ENCODE results near the gene PCNX2. TPM values are rescaled to one million over a fixed set of nuclear protein-coding genes. Genes with fewer than 3 reads are reported as not detected.

PCNX2 gene
- total RNA-seq, 2 donors from 2014 or later, result 23.9 to 39.1 TPM

DNA sequence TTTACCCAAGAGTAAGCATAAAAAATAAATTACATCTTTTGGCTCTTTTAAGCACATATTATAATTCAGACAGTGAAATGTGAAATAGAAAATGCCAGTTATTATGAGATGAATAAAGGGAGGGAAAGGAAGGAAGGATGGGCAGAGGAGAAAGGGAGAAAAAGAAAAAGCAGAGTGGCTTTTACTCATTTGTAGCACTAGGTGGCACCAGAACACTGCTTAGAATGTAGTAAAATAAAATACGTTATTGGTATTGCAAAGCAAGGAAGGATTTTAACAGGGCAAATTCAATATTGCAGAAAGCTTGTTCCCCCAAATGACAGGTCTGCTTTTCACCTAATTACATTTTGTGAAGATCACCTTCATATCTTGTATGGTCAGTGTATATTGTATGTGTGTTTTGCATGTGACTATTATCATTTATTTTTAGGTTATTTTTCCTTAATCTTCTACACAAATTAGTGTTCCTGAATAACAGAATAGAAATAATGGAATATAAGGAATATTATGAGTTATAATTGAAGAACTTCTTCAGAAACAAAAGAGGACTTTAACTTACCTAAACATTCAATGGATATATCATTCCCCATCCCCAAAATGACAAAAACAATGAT lies 9.1 kb upstream of the PCNX2 start:
- H3K9ac ChIP-seq (ENCODE audit: extremely low read depth, low read length, poor library complexity, severe bottlenecking), result no peak overlapping the region
- DNase-seq, result no peak
- 0 to 11% methylated on average over 1 of the region's 1 CpG for WGBS, 2 experiments (ENCODE audit: insufficient coverage in 1 of 2, insufficient read length in 1 of 2)
- Mint-ChIP-seq H3K9me3 (peaks cover 14% of the 10 kb centered on the region), H3K27me3 (ENCODE audit: insufficient read depth) (no peaks in the 10 kb centered on the region), H3K4me3 (no peak overlapping the region), H3K27ac (no peak overlapping the region), H3K4me1 (no peaks in the 10 kb centered on the region), H3K36me3 (ENCODE audit: low read depth) (no peaks in the 10 kb centered on the region)
- H3K4me1 ChIP-seq (ENCODE audit: control insufficient read depth, insufficient read depth, low read length), result no peaks in the 10 kb centered on the region
- TF ChIP-seq, protein P1, sequence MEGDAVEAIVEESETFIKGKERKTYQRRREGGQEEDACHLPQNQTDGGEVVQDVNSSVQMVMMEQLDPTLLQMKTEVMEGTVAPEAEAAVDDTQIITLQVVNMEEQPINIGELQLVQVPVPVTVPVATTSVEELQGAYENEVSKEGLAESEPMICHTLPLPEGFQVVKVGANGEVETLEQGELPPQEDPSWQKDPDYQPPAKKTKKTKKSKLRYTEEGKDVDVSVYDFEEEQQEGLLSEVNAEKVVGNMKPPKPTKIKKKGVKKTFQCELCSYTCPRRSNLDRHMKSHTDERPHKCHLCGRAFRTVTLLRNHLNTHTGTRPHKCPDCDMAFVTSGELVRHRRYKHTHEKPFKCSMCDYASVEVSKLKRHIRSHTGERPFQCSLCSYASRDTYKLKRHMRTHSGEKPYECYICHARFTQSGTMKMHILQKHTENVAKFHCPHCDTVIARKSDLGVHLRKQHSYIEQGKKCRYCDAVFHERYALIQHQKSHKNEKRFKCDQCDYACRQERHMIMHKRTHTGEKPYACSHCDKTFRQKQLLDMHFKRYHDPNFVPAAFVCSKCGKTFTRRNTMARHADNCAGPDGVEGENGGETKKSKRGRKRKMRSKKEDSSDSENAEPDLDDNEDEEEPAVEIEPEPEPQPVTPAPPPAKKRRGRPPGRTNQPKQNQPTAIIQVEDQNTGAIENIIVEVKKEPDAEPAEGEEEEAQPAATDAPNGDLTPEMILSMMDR (conservative IDR thresholded peaks at IDR 0.05), result peak; percentile 89
- no peak overlapping the region for H3K27ac ChIP-seq (ENCODE audit: low read depth, low read length)
- H3K36me3 ChIP-seq (ENCODE audit: control insufficient read depth, insufficient read depth, low read length), result no peaks in the 10 kb centered on the region
- no peaks in the 10 kb centered on the region for H3K27me3 ChIP-seq (ENCODE audit: control insufficient read depth, insufficient read depth, low read length, poor library complexity, severe bottlenecking)
- peaks cover 7% of the 10 kb centered on the region for H3K9me3 ChIP-seq (ENCODE audit: control insufficient read depth, low read length)
- H3K4me3 ChIP-seq (ENCODE audit: low read length), result no peak overlapping the region

DNA sequence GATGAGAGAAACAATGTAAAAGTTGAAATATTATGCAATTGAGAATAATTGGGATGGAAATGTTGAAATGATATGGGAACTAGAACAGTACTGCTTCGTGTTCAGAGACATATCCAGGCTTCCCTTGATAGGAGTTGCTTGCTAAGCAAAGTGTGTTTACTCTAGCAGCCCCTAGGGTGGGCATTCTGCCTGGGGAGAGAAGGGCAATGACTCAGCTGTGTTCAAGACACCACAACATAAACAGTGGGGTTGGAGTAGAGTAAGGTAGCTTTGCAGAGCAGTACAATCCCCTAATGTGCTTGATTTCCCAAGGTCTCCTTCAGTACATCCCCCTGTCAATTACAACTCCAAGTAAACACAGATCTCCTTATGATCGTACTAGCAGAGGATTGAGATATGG lies 4.8 kb upstream of the PCNX2 start:
- no peak overlapping the region for H3K27ac ChIP-seq (ENCODE audit: low read depth, low read length)
- Mint-ChIP-seq H3K4me3 (no peak overlapping the region), H3K27ac (no peak overlapping the region), H3K4me1 (peaks cover 4% of the 10 kb centered on the region), H3K9me3 (peaks cover 6% of the 10 kb centered on the region), H3K27me3 (ENCODE audit: insufficient read depth) (no peaks in the 10 kb centered on the region), H3K36me3 (ENCODE audit: low read depth) (no peaks in the 10 kb centered on the region)
- H3K4me1 ChIP-seq (ENCODE audit: control insufficient read depth, insufficient read depth, low read length), result no peaks in the 10 kb centered on the region
- H3K36me3 ChIP-seq (ENCODE audit: control insufficient read depth, insufficient read depth, low read length), result no peaks in the 10 kb centered on the region
- H3K4me3 ChIP-seq (ENCODE audit: low read length), result no peak overlapping the region
- no peak overlapping the region for H3K9ac ChIP-seq (ENCODE audit: extremely low read depth, low read length, poor library complexity, severe bottlenecking)
- H3K9me3 ChIP-seq (ENCODE audit: control insufficient read depth, low read length), result peaks cover 7% of the 10 kb centered on the region
- TF ChIP-seq, protein P1 (conservative IDR thresholded peaks at IDR 0.05), result no peak
- H3K27me3 ChIP-seq (ENCODE audit: control insufficient read depth, insufficient read depth, low read length, poor library complexity, severe bottlenecking), result no peaks in the 10 kb centered on the region
- WGBS, 2 experiments (ENCODE audit: insufficient coverage in 1 of 2, insufficient read length in 1 of 2), result 85 to 100% methylated on average over 2 of the region's 2 CpGs
- no peak for DNase-seq

DNA sequence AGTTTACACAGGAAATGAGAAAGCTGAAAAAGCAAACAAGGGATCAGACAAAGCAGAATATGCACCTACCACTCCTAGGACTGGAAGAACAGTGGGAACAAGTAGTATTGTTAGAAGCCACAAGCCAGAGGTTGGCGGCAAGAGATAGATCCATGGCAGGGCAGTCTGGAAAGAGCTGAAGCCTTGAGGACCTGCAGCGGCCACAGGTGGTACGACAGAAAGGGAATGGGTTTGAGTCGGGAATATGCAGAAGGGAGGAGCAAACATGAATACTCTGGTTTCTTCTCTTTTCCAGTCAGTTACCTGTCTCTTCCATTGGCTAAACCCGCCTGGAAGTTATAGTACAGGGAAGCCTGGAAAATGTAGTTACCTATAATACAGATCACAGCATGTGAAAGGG lies 3.9 kb upstream of the PCNX2 start:
- no peaks in the 10 kb centered on the region for H3K36me3 Mint-ChIP-seq (ENCODE audit: low read depth)
- peaks cover 10% of the 10 kb centered on the region for H3K4me1 Mint-ChIP-seq
- H3K27ac Mint-ChIP-seq, result no peak overlapping the region
- Histone ChIP-seq H3K36me3 (ENCODE audit: control insufficient read depth, insufficient read depth, low read length) (no peaks in the 10 kb centered on the region), H3K27ac (ENCODE audit: low read depth, low read length) (no peak overlapping the region), H3K27me3 (ENCODE audit: control insufficient read depth, insufficient read depth, low read length, poor library complexity, severe bottlenecking) (no peaks in the 10 kb centered on the region), H3K9ac (ENCODE audit: extremely low read depth, low read length, poor library complexity, severe bottlenecking) (no peak overlapping the region), H3K4me3 (ENCODE audit: low read length) (no peak overlapping the region), H3K9me3 (ENCODE audit: control insufficient read depth, low read length) (peaks cover 7% of the 10 kb centered on the region), H3K4me1 (ENCODE audit: control insufficient read depth, insufficient read depth, low read length) (no peaks in the 10 kb centered on the region)
- H3K4me3 Mint-ChIP-seq, result no peak overlapping the region
- no peaks in the 10 kb centered on the region for H3K27me3 Mint-ChIP-seq (ENCODE audit: insufficient read depth)
- TF ChIP-seq, protein P1 (conservative IDR thresholded peaks at IDR 0.05), result peak; percentile 44
- no peak for DNase-seq
- peaks cover 6% of the 10 kb centered on the region for H3K9me3 Mint-ChIP-seq
- WGBS, 2 experiments (ENCODE audit: insufficient coverage in 1 of 2, insufficient read length in 1 of 2), result 72 to 95% methylated on average over 2 to 5 of the region's 5 CpGs

All from endodermal cell (in vitro differentiated cells).